HG03460 (cell line): Measurements from ENCODE around the gene CYB561.

ENCODE experiments used
- ATAC-seq: cut with Tn5 transposase; IDR thresholded peaks from one replicate; pipeline ENCODE4 v1.9.1; 2021; ENCODE audit not compliant: unreplicated experiment

Gene CYB561

GRCh38 chr17:63452046-63452961, 6.2 kb upstream of the CYB561 start:
- no peak for ATAC-seq

- no peak for ATAC-seq
These were observed 5.0 kb upstream of the CYB561 start for GRCh38 chr17:63451150-63451549.

- no peak for ATAC-seq
These were observed 4.4 kb upstream of the CYB561 start for GRCh38 chr17:63450551-63450950.

DNA sequence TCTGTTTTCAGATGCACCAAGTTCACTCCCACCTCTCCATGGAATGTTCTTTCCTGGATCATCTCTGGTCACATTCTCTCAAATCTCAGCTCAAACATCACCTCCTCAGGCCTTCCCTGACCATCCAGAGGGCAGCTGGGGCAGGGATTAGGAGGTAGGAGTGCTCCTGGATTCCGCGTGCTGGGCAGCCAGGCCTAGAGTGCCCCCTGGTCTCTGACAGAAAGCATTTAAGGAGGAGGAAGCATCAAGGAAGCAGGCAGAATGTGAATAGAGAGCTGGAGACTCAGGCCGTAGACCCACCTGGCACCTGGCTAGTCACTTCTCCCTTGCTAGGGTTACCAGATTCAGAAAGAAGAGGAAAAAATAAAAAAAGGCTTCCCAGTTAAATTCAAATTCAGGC, 2.5 kb upstream of the CYB561 start:
- no peak for ATAC-seq

- no peak for ATAC-seq
These were observed 1.4 kb upstream of the CYB561 start for GRCh38 chr17:63447471-63448009.

GRCh38 chr17:63446753-63447470, 806 bp upstream of the CYB561 start:
- ATAC-seq = peak; percentile 19

- ATAC-seq = no peak
These were observed 544 bp downstream of the CYB561 start for GRCh38 chr17:63445571-63445953.

DNA sequence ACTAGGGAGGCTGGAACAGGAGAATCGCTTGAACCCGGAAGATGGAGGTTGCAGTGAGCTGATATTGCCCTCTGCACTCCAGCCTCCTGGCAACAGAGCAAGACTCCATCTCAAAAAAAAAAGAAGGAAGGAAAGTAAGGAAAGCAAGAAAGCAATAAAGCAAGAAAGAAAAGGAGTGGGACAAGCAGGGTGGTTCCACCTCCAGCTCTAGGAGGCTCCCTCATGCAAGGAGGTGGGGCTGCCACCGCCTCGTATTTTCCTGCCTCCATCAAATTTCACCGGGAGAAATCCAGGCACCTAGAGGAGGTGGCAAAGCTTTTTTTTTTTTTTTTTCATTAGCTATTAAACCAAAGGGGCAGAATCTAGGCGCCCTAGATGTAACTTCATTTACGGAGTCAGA, 1.0 kb downstream of the CYB561 start:
- ATAC-seq = no peak

- no peak for ATAC-seq
These were observed 1.6 kb downstream of the CYB561 start for GRCh38 chr17:63444457-63444856.

- ATAC-seq = no peak
These were observed 3.1 kb downstream of the CYB561 start for GRCh38 chr17:63443053-63443452.

GRCh38 chr17:63442549-63443035, 3.5 kb downstream of the CYB561 start:
- ATAC-seq = no peak

GRCh38 chr17:63442074-63442473, 4.0 kb downstream of the CYB561 start:
- ATAC-seq = no peak

GRCh38 chr17:63441654-63442053, 4.5 kb downstream of the CYB561 start:
- ATAC-seq = no peak

- no peak for ATAC-seq
These were observed 5.3 kb downstream of the CYB561 start for GRCh38 chr17:63440770-63441335.

GRCh38 chr17:63440127-63440769, 5.9 kb downstream of the CYB561 start:
- no peak for ATAC-seq

GRCh38 chr17:63439687-63440086, 6.4 kb downstream of the CYB561 start:
- ATAC-seq = no peak

DNA sequence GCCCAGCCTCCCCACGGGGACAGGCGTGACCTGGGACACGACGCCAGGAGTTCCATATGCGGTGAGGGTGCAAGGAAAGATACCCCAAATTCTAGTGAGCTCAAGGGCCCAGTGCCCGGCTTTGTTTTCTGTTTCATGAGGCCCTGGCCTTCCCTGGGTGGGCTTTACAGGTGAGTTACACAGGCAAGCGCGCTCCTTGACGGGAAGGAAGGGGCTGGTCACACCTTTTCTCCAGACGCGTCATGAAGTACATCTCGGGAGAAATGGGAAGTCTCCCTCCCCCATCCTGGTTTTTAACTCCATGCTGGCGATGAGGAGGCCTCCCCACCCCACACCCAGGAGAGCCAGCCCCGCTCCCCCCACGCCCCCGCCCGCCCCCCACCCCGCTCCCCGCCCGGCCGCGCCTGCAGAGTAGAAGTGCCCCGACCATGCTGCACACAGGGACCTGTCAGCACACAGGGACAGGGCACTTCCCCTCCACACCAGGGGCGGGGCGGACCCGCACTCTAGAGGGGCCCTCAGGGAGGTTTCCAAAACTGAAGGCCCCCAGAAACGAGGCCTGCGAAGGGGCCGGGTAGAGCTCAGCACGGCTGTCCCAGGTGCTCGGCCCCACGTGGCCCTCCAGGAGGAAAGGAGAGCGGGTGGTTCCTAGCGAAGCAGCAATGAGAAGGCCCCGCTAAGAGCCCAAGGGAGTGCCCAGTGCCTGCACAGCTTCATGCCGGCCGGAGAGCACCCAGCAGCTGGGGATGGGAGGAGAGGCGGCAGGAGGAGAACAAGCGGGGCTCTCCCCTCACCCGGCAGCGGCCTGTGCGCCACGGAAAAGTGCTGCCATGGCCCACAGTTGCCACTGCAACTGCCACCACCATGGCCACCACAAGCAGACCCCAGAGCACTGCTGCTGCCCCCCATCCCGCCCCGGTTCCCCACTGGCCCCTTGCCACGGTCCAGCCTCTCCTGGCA, 7.7 kb downstream of the CYB561 start:
- no peak for ATAC-seq

- ATAC-seq = no peak
These were observed 8.6 kb downstream of the CYB561 start for GRCh38 chr17:63437287-63438091.

DNA sequence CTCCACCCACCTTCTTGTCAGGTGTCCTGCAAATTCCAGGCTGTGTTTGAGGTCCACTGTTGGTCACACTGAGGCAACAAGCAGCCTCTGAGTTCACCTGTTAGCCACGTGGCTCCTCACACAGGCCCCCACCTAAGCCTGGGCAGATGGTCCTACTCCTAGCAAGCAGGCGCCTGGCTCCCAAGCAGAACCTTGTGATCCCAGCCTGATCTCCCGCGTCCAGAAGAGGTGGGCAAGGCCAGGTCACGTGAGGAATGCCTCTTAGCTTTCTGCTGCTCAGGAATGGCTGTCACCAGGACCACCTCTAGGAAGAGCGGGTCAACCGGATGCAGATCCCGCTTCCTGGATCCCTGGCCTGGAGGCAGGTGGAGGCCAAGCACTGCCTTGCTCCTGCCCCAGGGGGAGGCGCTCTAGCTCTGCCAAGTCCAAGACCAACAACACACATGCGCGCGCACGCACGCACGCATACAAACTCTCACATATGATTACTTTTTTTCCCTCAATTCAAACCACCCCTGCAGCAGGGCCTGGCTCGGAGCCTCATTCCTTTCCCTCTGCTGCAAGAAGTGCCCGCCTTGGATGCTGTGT, 9.5 kb downstream of the CYB561 start:
- no peak for ATAC-seq
